HG03354 (cell line): Measurements from ENCODE around the gene TAF11.
"Not testable (repeated sequence)": the region's sequence is repeated elsewhere in the genome, so short reads cannot be mapped to it uniquely, and the experiment has no call there.

Source experiments
- ATAC-seq: cut with Tn5 transposase; IDR thresholded peaks from one replicate; pipeline ENCODE4 v1.9.1; 2021; ENCODE audit warnings: mild to moderate bottlenecking; ENCODE audit not compliant: unreplicated experiment, poor library complexity, severe bottlenecking

Gene TAF11

GRCh38 chr6:34887753-34888513 lies at the start of gene TAF11:
TAF11 (minus strand) TSS chr6:34888042; CDS start chr6:34887957, 85 bp downstream.
- ATAC-seq: peak; percentile 81

GRCh38 chr6:34934516-34934915 lies 46.7 kb upstream of the TAF11 start:
- no peak for ATAC-seq

- ATAC-seq: not testable (repeated sequence)
Observed at GRCh38 chr6:34932202-34932601, 44.4 kb upstream of the TAF11 start.

GRCh38 chr6:34930221-34930620 lies 42.4 kb upstream of the TAF11 start:
- ATAC-seq: no peak

- no peak for ATAC-seq
Observed at GRCh38 chr6:34929241-34929978, 41.6 kb upstream of the TAF11 start.

- ATAC-seq: no peak
Observed at GRCh38 chr6:34928695-34929094, 40.9 kb upstream of the TAF11 start.

- ATAC-seq: no peak
Observed at GRCh38 chr6:34928220-34928619, 40.4 kb upstream of the TAF11 start.

GRCh38 chr6:34926655-34927054 lies 38.8 kb upstream of the TAF11 start:
- ATAC-seq: no peak

- no peak for ATAC-seq
Observed at GRCh38 chr6:34924831-34925625, 37.2 kb upstream of the TAF11 start.

GRCh38 chr6:34922177-34922663 lies 34.4 kb upstream of the TAF11 start:
- ATAC-seq: no peak

- no peak for ATAC-seq
Observed at GRCh38 chr6:34920097-34920496, 32.3 kb upstream of the TAF11 start.

- ATAC-seq: no peak
Observed at GRCh38 chr6:34919651-34920050, 31.8 kb upstream of the TAF11 start.

GRCh38 chr6:34917626-34918285 lies 29.9 kb upstream of the TAF11 start:
- no peak for ATAC-seq

- ATAC-seq: no peak
Observed at GRCh38 chr6:34916348-34916967, 28.6 kb upstream of the TAF11 start.

- no peak for ATAC-seq
Observed at GRCh38 chr6:34914358-34914757, 26.5 kb upstream of the TAF11 start.

GRCh38 chr6:34912715-34913464 lies 25.0 kb upstream of the TAF11 start:
- ATAC-seq: peak; percentile 56

GRCh38 chr6:34911822-34912221 lies 24.0 kb upstream of the TAF11 start:
- ATAC-seq: no peak

- no peak for ATAC-seq
Observed at GRCh38 chr6:34909320-34909883, 21.6 kb upstream of the TAF11 start.
